GM21737 (cell line): Measurements from ENCODE around the gene MOB3A.

Experiments
- ATAC-seq: cut with Tn5 transposase; IDR thresholded peaks from one replicate; pipeline ENCODE4 v1.9.1; 2021; ENCODE audit warnings: mild to moderate bottlenecking, moderate library complexity; ENCODE audit not compliant: unreplicated experiment

Gene MOB3A

DNA sequence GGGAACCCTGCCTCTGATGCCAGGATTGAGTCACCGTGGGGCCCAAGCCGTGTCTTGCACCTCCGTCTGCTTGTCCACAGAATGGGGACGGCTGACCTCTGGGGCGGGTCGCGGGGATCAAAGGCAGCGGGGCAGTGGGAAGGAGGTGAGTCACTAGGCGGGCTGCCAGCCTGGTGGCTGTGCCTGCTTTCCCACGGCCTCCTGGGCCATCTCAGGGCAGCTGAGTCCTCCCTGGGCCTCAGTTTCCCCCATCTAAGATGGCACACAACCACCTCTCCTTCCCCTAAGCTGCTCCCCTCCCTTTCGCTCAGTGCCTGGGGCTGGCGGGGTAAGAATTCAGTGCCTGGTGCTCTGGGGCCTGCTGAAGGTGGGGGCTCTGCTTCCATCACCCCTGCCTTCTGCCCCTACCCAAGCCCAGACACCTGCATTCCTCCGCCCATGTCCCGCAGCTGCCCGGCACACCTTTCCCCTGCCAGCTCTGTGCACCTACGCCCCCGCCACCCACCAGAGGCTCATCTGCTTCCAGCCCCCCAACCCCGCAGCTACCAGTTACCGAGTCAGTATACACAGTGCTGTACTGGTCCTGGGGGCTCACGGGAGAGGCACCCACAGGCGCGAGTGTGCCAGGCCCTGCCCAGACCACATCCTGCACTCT, 48.5 kb downstream of the MOB3A start:
- no peak for ATAC-seq

DNA sequence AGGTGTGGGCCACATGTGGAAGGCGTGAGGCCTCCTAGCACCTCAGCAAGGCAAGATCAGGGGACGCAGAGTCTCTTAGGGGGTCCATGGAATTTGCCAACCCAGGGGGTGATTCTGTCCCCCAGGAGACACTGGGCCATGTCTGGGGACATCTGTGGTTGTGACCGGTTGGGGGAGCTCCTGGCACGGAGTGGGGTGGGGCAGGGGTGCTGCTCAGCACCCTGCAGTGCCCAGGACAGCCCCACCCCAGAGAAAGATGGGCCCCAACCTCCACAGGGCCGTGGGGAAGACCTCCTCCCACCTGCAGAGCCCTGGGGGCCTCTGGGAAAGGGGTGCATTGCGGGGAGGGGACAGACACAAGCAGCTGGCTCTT, 49.1 kb downstream of the MOB3A start:
- no peak for ATAC-seq

DNA sequence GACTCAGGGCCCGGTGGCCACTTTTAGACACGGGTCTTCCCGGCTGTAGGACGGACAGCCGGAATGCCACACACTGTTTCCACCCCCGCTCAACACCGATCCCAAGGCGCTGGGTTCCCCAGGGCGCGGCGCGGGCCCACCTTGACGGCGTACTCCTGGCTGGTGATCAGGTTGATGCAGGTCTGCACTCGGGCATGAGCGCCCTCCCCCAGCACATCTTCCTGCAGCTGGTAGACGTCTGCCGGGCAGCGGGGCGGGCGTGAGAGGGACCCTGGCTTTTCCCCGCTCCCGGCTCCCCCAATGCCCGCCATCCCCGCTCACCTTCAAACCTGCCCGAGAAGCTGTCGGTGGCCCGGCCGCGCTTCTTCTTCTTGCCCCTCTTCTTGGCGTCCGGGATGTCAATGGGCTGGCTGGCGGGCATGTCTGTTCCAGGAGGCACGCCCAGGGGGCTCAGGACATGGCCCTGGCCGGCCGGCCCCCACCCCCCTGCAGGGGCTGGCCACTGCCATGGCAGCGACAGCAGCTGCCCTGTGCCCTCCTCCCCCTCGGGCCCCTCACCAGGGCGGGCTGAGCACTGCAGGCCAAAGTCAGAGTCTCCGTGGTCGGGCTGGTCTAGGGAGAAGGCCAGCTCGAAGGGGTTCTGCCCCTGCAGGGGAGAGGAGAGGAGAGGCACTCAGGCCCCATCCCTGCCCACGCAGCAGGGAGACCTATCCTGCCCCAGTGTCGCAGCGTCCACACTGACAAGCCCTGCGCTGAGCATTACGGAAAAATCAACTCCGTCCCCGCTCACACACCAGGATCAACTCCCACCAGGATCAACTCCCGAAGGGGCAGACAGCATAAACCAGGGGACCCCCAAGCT, 49.8 kb downstream of the MOB3A start:
- no peak for ATAC-seq

DNA sequence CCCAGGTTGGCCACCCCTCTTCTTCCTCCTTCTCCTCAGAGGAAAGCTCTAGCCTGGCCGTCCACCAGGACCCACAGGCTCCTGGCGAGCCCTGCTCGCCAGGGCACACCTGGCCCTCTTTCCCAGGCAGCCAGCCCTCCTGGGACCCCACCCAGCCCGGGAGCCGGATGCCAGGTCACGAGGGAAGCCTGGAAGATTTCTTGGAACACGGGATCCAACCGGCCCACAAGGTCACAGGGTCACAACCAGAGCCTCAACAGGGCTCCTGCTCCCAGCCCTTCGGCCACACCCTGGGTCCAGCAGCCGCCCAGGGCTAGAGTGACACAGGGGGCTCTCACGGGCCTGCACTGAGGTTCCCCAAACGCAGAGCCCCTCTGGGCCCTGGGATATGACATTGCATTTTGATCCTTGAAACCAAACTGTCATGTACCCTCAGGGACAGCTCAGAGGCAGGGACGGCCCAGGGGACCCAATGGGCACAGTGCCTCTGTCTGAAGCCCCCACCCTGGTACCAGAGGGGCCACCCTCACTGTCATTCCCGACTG, 50.6 kb downstream of the MOB3A start:
- no peak for ATAC-seq

DNA sequence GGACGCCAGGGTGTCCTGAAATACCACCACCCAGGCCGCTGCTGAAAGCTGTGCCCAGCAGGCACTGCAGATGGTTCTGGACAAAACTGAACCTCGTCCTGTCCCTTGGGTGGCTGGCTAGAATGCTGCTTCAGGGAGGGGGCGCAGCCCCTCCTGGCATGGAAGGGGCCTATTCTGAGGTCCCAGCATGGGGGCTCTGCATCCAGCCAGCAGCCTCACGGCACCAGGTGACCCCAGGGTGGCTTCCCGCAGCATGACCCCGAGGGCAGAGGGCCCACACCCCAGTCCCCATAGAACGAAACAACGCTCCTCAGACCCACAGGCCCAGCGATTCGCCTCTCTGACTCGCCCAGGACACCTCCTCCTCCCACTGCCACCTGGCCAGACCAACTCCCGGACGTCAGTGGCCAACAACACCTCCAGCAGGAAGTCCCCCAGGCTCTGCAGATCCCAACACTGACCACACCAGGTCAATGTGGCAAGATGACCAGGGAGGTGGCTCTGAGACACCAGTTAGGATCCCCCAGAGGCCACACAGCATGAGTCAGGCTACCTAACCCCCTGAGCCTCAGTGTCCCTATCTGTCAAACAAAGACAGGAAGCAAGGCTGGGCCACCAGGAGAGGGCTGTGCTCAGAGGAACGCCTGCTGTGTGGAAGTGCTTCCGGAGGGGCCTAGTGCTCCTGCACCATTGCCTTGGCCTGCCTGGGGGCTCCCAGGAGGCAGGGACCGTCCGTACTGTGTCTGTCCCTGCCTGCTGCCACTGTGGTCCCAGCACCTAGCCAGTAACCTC, 51.2 kb downstream of the MOB3A start:
- no peak for ATAC-seq

DNA sequence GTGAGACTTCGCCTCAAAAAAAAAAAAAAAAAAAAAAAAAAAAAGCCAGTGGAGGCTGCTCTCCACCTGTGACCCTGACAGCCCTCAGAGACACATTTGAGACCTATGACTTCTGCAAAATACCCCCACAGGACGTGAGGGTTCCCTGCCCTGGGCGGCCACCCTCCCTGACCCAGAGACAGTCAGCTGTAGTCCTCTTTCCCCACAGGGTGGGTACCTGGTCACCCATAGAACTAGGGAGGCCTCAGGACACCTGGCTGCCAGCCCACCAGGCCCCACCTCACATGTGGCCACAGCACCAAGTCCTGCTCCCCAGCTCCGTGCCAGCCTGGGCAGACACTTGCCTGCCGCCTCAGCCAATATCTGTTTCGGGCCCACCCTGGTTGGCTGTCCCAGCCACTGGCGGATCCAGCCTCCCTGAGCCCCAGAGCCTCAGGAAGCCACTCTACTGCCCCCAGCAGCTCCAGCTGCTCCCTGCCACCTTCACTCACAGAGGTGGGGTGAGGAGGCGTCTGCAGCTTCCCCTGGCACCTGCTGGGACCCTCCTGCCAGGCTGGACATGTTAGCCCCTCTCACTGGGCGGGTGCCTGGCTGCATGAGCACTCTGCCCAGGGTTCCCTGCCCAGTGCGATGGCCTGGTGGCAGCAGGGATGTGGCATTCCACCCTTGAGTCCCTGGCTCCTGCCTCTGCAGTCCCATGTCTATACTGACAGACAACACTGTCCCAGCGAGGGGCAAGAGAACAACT, 52.0 kb downstream of the MOB3A start:
- ATAC-seq: no peak

DNA sequence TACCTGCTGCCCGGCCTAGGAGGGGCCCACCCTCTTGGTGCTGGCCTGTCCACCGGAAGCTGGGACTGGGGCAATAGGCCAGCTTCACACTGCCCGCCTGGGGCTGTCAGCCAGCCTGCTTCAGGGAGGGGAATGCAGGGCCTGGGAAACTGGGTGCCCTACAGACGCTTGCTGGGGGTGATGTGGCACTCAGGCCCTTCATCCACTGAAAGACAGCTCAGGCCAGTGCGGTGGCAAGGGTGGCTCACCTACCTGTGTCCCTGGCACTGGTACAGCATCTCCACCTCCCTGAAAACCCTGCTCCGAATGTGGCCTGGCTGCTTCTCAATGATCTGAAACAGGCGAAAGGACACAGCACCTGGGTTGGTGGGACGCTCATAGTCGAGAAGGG, 52.9 kb downstream of the MOB3A start:
- no peak for ATAC-seq

DNA sequence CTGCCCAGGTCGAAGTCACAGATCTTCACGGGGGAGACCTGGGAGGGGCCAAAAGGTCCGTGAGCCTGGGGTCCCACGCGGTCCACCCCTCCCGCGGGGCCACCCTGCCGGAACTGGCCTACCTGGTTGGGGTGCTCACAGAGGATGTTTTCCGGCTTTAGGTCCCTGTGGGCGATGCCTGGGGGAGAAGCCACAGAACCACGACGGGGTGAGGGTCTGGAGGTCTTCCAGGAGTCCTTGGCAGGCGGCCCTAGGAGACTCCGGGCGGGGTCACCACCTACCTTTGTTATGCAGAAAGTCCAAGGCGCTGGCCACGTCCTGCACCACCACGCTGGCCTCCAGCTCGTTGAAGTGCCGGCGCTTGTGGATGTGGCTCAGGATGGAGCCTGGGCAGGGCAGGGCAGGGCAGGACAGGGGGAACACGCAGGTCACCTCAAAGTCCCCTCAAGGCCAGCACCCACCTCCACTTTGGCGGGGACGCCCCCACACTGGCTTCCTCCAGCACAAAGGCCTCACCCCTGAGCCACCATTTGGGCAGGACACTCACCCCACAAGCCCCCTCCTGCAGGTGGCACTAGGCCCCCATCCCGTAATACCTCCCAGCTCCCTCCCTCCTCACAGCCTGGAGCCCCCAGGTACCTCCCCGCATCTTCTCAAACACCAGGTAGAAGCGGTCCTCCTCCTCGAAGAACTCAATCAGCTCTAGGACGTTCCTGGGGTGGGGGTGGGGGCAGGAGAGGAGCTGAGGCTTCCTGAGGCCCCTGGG, 53.5 kb downstream of the MOB3A start:
- no peak for ATAC-seq

DNA sequence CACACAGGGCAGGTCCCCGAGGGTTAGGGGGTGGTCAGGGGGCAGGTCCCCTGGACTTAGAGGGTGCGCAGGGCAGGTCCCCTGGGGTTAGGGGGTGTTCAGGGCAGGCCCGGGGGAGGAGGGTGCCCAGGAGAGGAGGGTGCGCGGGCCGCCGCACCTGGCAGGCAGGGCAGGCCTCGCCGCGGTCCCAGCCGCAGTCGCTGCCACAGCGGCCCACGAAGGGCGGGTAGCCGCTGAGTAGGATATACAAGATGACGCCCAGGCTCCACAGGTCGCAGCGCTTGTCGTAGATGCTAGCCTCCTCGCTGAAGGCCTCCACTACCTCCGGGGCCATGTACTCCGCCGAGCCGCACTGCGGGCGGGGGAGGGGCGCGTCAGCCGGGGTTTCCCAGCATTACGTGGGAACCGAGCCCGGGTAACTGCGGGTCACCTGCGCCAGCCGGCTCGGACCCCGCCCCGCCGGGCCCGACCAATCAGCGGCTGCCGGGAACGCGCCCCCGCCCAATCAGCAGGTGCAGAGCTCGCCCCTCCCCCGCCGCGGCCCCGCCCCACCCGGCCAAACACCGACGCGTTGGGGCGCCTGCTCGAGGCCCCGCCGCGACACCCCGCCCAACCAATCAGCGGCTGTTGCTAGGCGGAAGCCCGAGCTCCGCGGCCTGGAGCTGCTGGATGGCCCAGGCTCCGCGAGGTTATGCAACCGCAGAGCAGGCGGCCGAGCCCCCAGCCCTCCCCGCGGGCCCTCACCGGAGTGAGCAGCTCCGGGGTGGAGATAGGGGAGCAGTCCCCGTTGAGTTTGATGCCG, 54.2 kb downstream of the MOB3A start:
- ATAC-seq: peak; percentile 49

DNA sequence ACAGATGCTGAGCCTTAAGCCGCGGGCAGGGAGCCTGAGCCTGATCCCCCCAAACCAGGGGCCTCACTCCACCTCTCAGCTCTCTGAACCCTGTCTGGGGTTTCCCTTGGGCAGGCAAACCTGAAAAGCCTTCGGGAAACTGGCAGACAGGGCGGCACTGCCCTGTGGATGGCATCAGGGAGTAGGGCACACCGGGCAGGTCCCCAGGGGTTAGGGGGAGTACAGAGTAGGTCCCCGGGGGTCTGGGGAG, 54.8 kb downstream of the MOB3A start:
- no peak for ATAC-seq

DNA sequence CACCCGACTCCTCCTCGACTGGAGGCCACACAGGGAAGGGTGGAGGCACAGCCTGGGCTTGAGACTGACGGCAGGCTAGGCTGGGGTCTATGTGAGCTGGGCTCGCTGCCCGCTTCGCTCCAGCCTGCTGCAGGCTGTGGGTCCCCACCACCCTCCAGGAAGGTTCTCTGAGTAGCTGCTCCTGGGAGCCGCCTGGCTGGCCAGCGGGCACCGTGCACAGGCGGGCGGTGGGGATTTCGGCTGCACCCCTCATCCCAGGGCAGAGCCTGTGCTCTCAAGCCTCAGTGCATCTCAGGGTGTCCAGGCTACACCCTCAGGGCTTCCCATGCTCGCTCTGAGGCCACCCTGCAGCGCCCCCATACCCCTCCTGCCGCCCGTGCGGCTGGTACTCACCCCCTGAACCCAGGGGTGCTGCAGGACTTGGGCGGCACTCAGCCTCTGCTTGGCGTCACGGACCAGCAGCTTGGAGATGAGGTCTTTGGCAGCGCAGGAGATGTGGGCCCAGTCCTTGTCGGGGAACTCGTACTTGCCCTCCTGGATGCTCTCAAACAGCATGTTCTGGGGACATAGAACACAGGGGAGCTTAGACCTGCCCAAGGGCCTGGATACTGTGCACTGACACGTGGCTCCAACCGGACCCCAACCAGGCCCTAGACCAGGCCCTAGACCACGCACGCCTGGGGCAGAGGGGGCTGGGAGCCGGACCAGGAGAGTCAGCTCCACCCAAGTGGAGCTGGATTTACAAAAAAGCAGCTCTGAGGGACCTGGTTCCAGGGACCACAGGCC, 55.3 kb downstream of the MOB3A start:
- ATAC-seq: no peak

DNA sequence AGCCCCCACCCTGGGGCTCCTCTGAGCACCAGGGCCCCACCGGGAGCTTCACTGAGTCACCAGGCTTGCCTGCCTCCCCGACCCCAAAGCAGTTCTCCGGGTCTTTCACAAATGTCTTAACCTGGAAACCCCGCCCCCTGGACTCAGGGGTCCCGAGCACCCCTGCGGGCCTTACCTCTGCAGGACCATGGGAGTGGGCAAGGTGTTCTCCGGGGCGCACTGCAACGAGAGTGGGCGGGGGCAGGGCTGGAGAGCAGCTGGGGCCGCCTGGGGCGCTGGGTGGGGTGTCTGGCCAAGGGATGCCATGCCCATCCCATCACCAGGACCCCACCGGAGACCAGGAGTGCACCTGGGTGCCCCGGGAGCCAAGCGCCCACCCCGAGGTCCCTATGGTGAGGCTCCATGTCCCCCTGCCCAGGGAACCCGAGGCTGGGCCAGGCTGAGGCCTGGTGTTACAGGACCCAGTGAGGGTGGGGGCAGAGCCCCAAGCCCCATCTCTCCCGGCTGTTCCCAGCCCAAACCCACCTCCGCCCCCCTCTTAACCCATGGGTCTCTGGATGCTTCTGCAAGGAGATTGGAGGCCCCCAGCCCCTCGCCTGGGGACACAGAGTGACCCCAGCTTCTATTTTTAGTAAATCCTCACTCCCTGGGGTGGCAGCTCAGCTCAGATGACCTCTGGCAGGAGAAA, 56.0 kb downstream of the MOB3A start:
- no peak for ATAC-seq

DNA sequence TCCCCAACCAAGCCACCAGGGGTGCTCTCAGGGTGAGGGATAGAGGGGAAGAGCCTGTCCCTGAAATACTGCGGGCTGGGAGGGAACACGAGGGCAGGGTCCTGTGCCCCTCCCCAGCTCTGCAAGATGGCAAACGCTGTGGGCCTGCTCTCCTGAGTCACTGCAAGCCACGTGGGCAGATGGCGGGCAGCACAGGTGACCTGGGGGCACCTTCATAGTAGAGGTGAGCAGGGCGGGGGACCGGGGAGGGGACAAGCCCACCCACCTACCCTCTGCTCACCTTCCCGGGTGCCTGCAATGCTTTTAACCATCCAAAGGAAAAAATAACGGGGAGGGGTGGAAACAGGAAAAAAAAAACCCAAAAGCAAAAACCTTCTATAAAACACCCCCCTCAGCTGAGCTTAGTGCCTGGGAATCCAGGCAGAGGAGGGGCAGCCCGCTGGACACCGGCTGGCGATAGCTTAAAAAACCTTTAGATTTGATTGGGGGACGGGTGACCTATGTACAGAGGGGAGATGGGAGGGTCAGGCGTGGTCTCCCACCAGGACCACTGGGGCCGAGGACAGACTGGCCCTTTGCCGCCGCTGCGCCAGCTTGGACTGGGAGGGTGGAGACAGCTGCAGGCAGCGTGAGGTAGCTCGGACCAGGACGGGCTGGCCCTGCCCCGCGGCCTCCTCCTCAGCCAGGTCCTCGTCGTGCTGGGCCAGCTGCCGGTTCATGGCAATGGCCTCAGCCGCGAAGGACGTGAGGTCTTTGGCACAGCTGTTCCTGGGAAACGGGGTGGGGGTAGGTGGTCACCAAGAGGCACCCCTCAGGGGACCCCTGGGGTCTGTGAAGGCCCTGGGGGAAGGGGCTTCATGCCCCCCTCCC, 56.8 kb downstream of the MOB3A start:
- ATAC-seq: no peak

DNA sequence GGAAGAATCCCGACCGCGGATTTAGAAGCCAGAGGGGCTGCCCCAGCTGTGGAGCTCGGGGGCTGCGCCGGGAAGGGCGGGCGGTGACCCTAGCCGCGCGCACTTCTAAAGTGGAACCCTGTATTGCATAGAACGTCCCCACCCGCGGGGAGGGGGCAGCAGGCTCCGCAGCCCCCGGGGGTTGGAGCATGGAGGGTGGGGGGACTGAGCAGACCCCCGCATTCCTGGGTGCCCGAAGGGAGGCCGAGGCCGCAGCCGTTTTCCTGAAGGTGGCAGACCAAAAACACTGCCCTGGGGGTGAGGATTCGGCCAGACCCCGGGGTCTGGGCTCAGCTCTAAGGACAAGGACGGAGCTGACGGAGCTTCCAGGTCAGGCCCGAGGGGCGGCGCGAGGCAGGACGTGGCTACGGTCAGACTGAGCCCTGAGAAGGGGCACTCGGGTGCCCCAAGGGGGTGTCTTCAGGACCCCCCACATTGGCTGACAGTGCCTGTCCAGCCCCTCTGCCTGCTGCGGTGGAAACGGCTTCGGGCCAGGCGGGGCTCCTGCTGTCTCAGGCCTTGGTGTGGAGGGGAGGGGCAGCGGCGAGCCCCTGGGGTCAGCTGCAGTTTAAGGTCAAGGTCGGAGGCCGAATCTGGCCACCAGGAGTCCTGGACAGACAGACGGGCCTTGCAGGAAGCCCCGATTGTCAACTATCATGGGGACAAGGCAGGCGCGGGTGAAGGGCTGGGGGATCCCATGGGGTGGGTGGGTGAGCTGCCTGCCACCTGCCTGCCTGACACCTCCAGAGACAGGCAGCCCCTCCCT, 57.6 kb downstream of the MOB3A start:
- no peak for ATAC-seq

DNA sequence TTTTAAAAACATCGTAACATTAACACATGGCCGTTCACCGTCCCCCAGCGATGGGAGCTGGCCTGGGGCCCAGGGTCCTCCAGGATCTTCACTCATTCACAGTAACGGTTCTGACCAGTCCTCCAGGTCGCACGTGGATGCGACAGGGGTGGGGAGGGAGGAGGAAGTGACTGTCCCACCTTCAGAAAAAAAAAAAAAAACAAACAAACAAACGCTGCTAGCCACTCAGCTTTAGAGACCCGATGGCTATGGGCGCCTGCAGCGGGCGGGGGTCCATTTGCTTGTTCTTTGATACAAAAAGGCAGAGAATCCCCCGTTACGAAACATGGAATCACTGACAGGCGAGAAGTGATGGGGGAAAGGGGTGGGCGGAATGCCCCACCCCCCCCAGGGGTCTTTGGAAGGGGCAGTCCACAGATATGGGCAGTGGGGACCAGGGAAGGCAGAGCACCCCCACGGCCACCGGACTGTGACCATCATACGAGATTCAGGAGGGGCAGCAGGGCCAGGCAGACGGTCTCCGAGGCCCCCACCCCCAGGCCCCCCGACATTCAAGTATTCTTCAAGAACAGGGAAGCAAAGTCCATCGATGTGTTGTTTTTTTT, 58.4 kb downstream of the MOB3A start:
- ATAC-seq: no peak

DNA sequence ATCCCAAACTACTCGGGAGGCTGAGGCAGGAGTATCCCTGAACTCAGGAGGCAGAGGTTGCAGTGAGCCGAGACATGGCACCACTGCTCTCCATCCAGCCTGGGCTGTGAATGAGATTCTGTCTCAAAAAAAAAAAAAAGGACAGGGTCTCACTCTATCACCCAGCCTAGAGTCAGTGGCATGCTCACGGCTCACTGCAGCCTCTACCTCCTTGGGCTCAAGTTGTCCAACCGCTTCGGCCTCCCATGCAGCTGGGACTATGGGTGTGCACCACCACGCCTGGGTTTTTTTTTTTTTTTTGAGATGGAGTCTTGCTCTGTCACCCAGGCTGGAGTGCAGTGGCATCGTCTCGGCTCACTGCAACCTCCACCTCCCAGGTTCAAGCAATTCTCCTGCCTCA, 59.7 kb downstream of the MOB3A start:
- no peak for ATAC-seq
